NCI-H526 (cell line): ENCODE results near the gene TEC.

ENCODE experiments used
- DNase-seq, 2 experiments: peaks; one replicate each; lab custom pipeline; 2025; lab: John Stamatoyannopoulos, UW

The TEC gene

GRCh38 chr4:48163746-48164145 is 105.9 kb downstream of the TEC start:
- DNase-seq = no peak

- DNase-seq = no peak
Measured at GRCh38 chr4:48162162-48162561, 107.5 kb downstream of the TEC start.

DNA sequence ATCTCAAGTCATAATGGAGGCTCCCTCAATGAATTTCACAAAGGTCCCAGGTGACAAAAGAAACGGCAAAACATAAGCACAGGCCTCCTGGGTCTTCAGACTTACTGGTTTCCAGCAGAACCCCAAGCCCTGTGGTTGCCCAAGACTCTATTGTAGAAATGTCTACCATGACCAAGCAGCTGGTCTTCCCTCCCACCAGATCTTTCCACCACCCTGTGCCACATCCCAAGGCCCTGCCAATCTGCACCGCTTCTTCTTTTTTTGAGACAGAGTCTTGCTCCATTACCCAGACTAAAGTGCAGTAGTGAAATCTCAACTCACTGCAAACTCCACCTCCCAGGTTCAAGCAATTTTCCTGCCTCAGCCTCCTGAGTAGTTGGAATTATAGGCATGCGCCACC is 112.4 kb downstream of the TEC start:
- DNase-seq = no peak

DNA sequence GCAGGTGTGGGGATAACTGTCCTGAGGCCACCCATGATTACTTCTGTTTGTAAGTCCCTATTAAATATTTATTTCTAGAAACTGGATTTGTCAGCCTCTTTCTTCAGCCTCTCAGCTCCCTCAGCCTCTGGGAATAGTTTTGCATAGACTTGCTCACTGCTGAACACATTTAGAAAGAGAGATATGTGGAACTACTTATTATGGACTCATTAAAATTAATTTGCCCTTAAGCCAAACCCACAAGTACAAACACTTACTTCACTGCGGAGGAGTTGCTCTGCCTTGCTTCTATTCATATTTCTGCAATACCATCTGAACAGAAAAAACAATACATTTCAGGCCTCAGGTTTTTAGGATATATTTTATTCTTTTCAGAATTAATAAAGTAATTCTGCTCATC is 113.2 kb downstream of the TEC start:
- DNase-seq = no peak

DNA sequence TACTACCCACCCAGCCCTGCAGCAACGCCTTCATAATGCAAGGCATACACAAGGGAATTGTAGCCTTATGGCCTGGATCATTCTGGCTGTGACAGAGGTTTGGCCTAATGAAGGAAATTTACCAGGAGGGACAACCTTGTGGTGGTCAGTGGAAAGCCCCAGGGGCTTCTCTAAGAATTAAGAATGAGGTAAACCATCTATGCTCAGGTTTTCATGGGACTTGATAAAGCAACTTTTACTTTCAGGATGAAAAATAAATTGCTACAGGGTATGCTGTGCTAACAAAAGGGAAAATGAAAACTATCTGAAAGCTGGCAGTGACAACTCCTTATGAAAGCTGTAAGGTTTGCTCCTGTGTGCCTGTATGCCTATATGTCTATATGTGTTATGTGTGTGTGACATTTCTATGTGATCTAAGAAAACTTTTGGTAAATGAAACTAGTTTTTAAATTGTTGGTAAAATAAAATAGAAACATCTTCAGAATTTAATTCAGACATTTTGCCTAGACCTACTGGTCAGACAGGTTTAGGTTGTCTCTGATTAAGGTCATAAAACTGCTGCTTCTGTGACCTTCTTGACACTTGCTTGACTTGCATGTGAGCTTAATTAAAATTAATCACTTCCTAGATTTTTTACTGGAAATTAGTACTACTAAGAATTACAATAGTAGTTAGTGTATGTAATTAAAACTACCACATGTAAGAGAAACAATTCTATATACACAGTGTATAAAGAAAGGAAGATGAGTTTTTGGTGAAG is 115.7 kb downstream of the TEC start:
- no peak for DNase-seq

GRCh38 chr4:48152259-48152658 is 117.4 kb downstream of the TEC start:
- no peak for DNase-seq

DNA sequence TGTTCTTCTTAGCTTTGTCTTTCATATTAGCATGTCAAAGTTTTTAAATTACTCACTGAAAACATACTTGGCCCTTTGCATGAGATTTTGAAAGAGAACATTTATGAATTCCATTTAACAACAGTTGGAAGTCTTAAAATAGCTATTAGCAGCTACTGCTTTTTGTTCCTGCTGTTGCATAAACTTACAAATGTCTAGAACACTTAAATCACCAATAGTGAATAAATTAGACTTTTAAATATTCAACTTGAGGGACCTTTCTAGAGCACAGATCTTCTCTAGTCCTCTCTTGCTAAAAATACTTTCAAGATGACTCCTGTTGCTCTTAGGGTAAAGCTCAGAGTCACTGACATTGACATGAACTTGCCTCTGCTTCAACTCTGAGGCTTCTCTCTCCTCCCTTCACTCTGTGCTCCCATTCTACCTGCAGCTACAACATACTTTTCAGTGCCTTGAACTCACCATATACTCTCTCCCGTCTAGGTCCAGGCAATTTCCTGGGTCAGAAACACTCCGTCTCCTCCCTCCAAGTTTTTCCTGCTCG is 119.7 kb downstream of the TEC start:
- no peak for DNase-seq

DNA sequence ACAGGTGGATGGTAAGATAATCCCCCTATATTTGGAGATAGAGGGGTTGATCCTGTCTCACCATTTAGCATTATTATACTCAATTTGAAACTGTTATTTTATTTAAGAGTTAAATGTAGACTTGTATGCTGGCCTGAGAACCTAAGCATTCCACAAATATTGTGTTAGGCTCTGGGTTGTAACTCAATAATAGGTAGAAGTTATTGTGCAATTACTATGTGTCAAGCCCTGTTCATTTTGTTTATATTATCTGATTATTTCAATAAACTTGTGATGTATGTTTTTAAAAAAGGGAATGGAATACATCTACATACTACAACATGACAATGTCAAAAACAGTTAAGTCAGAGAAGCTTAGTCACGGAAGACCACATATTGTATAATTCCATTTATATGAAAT is 122.0 kb downstream of the TEC start:
- no peak for DNase-seq

DNA sequence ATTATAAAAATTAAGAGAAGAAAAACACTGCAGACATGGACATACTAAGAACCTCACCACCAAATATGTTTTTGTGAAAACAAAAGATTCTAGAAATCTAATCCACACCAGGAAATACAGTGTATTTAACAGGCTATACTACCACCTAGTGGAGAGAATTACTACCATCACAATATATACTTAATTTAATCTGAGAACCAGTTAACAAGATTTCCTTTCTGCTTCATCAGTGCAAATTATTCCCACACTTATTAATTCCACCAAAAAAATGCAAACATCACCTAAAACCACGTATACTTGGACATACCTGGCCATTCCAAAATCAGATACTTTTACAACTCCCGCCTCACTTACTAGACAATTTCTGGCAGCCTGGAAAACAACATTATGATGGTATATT is 128.6 kb downstream of the TEC start:
- DNase-seq = peak; percentile 34 to 52

- no peak for DNase-seq
Measured at GRCh38 chr4:48139691-48140090, 129.9 kb downstream of the TEC start.

DNA sequence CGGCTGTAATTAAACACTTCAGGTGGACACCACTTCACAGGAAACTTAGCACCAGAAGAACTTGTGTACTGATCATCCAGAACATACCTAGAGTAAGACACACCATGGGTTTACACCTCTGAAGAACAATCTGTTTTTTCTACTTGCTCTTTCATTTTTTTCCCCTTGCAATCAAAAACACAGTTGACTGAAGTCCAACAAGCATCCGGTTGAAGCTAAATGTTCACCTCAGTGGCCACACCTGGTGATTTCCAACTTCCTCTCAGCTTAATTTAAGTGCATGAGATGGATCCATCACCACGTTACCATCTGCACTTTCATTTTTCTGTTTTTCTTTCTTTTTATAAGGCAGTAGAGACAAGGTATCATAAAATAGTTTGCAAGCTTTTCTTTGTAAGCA is 130.7 kb downstream of the TEC start:
- no peak for DNase-seq

GRCh38 chr4:48138511-48138910 is 131.1 kb downstream of the TEC start:
- no peak for DNase-seq

GRCh38 chr4:48137846-48138245 is 131.8 kb downstream of the TEC start:
- no peak for DNase-seq

GRCh38 chr4:48134081-48134480 is 135.6 kb downstream of the TEC start, which contains the start of gene TXK:
TSS of gene TXK (minus strand) at chr4:48134250. CDS start at chr4:48134170, 80 bp downstream.
- DNase-seq = no peak

- no peak for DNase-seq
Measured at GRCh38 chr4:48133669-48134068, 136.0 kb downstream of the TEC start.

GRCh38 chr4:48131736-48132135 is 137.9 kb downstream of the TEC start:
- no peak for DNase-seq

DNA sequence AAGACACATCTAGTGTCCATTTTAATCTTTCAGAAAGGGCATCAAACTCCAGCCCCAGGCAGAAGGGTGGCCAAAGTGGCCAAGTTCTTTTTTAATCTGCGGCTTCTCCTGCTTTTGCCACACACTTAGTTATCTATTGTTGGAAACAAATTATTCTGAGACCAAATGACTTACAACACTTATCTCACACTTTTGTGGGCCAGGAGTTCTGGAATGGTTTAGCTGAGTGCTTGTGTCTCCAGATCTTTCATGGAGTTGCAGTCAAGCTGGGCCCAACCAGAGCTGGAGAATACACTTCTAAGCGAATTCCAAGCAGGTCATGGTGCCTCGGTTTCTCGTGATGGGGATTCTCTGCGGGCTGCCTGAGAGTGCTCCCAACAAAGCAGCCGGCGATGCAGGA is 139.5 kb downstream of the TEC start:
- no peak for DNase-seq

DNA sequence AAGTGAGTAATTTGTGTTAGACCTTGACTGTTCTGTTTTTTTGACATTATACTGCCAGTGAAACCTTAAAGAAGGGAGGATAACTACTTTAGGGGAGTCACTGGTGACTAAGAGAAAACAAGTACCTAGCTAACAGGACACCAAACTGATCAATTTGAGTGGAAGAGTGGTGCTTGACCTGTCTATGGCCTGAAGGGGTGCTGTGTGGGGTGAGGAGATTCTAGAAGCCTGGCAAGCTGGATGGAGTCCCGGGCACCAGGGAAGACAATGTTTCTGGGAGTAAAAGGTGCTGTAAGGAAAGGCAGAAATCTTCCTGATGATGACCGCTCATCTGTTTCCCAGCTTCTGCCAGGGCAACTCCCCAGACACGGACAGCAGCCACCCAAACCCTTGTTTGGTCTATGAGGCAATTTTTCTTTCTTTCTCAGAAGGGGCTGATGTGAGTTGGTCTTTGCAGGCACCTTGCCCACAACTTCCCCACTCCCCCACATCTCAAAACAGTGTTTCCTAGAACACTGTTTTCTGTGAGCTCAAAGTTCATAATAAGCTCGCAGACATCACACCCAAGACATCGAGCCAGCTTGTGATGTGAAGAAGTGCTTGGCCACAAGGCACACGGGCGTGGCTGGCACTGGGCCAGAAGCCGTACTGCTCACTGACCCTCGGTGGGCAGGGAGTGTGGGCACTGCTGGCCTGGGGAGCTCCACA is 140.2 kb downstream of the TEC start:
- DNase-seq = no peak

- peak; percentile 23 to 79 for DNase-seq
Measured at GRCh38 chr4:48127682-48128404, 141.8 kb downstream of the TEC start.

- no peak for DNase-seq
Measured at GRCh38 chr4:48127231-48127630, 142.4 kb downstream of the TEC start.

GRCh38 chr4:48126621-48127020 is 143.0 kb downstream of the TEC start:
- no peak for DNase-seq

DNA sequence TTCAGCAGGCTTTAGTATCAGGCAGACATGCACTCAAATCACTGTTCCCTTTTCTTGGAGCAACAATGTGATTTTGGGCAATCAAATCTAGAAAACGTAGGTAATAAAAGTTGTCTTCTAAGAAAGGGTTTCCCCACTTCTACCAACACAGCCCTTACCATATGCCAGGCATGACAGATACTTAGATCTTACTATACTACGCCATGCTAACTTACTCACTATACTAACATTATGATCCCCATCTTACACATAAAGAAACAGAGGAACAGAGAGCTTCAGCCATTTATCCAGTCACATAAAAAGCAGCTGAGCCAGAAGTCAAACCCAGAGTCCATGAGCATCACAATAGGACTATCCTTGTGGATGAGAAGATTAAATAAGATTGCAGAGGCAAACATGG is 144.8 kb downstream of the TEC start:
- DNase-seq = no peak

- no peak for DNase-seq
Measured at GRCh38 chr4:48122756-48123155, 146.9 kb downstream of the TEC start.
